Measurements from ENCODE around the gene PPP2R5C.

The PPP2R5C gene

DNA sequence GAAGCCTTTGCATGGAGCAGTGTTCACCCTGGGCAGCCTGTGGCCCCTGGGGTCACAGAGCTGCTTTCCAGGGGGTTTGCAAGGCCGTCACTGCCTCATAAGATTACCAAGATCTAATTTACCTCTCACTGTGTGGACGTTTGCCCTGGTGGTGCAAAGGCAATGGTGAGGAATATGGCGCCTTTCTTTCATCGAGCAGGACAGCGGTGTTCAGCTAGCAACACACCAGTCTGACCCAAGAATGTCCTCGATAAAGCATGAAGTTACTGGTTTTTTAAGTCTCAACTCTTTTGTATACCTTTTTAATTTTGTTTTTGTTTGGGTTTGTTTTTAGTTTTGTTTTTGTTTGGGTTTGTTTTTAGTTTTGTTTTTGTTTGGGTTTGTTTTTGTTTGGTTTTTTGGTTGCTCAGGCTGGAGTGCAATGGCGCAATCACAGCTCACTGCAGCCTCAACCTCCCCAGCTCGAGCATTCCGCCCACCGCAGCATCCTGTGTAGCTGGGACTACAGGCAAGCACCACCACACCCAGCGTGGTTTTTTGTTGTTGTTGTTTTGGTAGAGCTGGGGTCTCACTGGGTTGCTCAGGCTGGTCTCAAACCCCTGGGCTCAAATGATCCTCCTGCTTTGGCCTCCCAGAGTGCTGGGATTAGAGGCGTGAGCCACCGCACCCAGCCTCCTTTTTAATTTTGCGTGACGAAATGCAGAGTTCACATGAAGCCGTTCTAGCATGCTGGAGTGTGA lies 57.9 kb downstream of the PPP2R5C start:
- DNase-seq: peak; percentile 85

DNA sequence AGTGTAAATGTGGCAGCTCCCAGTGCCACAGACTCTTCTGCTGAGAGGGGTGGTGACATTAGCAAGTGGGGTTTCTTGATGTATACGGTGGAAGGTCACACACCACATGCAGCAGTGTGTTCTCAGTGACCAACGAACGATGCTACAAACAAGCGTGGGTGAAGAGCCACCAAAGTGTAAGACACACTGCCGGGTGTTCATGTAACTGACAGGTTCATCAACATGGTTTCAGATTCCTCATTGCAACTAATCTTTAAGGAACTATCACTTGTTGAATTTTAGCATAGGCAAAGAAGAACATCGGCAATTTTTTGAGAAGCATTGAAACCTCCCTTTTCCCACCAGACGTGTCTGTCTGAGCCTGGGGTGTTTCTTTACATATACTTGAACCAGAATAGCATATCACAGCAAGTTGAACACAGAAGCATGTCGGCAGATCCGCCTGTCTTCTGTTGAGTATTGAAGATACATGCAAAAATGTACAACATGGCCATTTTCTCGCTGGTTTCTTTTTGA lies 58.8 kb downstream of the PPP2R5C start:
- peak; percentile 59 for DNase-seq

DNA sequence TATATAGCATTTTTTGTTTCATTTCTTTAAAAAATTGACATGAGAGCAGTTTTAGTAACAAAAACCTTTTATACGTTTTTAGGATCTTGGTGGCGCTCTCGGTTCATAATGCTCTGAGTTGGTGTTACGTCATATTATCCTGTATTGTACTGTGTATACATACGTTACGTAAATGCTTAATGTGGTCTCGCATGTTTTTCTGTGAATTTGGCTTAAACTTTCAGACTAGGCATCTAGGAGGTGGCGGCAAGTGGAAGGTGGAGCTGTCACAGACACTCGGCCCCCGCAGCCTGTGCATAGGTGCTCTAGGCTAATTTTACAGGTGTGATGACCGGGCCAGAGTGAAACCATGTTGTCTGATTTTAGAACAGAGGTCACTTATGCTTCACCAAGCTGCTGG lies 60.0 kb downstream of the PPP2R5C start:
- DNase-seq: peak; percentile 71

DNA sequence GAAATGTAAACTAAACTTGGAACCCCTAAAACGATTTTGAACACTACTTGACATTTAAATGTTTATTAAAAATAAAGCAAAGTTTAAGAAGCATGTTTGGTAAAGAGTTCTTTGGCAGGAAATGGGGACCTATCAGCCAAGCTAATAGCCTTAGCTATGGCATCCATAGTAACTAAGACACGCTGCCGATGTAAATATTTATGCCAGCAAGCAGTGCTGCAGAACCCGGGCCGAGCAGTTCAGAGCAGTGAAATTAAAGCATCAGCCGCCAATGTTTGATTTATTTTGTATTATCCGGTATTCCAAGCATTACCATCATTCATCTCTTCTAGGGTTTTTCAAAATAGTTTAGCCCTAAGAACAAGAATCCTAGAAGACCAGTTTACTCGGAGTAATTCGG lies 61.6 kb downstream of the PPP2R5C start:
- DNase-seq: no peak

DNA sequence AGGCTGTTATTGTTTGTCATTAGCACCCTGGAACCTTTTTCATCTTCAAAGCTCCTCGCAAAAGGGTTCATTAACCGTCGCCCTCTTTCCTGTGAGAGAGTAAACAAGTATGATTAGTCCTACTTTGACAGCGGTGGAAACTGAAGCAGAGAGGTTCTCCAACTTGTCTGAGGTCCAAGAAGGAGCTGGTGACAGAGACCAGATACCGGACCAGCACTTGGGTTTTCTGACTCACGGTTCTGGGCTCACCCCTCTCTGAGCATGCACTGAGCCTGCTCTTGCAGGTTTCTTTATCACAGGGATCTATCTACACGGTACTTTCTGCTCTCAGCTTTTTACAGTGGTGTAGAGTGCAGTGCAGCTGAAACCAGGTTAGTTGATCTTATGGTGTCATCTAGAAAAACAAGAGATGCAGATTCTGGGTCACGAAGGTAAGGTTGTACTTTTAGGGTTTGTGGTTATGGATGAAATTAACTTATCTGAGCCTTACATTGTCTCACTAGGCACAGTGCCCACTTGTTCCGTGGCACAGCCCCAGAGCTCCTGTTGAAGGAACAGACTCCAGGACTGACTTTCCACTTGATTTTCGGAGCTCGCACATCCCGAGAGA lies 62.1 kb downstream of the PPP2R5C start:
- DNase-seq: peak; percentile 89

DNA sequence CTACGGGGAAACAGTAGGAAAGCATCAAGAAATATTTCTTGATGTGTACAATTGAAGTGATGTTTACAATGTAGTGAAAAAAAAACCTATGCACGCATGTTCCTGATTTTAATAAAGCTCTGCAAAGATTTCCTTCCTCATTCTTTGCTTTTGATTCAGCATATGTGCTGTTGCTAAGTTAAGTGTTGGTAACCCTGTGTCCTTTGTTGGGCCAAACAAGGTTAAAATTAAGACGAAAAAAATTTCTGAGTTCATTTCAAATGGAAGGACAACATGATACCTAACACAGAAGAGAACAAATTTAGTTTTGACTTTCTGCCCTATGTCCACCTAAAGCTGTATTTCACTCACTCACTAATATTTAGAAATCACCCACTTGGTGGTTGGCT lies 62.8 kb downstream of the PPP2R5C start:
- no peak for DNase-seq

DNA sequence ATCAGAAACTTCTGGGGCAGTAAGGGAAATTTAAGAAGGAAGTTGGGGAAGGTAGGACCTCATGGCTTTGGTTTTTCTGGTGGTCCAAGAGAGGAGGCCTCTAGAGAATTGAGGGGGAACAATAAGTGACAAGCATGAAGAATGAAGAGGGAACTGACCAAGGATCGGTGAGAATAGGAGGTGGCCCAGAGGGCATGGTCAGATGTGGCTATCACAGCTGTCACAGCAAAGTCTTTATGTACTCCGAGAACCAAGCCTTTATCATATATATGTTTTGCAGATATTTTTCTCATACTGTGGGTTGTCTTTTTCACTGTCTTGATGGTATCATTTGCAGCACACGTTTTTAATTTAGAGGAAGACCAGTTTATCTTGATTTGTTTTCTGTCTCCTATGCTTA lies 64.3 kb downstream of the PPP2R5C start:
- DNase-seq: no peak

DNA sequence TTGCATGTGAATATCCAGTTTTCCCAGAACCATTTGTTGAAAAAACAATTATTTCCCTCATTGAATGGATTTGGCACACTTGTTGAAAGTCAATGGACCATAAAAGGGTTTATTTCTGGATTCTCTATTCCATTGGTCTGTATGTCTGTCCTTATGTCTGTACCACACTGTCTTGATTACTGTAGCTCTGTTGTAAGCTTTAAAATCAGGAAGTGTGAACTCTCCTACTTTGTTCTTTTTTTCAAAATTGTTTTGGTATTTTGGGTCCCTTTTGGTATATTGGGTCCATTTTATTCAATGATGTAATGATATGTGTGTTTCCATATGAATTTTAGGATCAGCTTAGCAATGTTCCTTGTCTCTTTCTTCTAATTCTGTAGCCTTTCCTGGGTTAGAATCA lies 64.8 kb downstream of the PPP2R5C start:
- no peak for DNase-seq

DNA sequence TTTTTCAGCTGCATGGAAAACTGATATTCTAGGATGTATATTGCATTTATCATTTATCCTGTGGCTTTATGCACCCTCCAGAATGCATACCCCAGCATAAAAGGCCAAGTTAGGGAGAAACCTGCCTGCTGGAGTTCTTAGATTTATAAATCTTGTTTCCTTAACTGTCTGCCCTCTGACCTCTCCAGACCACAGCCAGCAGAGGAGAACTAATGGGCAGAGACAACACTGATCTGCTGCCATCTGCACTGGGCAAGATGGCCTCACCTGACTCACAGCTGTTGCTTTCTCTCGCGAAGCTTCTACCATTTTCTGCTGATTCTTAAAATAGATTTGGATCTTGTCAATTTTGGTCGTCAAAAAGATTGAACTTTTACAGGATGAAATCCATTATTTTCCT lies 65.8 kb downstream of the PPP2R5C start:
- no peak for DNase-seq

DNA sequence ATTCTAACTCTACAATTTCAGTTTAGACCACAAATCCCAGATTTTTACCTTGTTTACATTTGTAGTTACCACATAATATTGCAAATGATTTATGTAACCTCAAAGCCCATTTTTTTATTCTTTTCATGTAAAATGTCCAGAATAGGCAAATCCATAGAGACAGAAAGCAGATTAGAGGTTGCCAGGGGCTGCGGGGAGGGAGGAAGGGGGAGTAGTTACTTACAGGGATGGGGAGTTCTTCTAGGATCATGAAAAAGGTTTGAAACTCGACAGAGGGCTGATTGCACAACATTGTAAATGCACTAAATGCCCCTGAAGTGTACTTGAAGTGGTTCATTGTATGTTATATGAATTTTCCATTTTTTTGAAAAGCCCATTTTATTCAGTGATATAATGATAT lies 66.5 kb downstream of the PPP2R5C start:
- no peak for DNase-seq

DNA sequence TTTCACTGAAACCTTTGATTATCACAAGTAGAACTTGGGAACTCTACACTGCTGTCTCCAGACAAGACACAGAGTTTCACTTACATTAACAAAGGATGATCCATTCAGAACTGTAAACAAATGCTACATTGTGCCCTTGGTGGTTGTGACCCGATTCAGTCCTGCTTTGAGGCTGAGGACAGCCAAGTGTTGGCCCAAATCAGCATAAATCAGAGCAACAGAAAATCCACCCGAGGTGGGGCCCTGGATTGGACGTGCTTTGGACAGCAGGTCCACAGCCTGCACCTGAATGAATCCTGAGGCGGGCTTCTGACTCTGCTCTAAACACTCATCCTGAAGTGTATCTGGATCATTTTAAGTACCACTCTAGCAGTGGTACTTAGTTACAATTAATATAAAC lies 68.8 kb downstream of the PPP2R5C start:
- no peak for DNase-seq

DNA sequence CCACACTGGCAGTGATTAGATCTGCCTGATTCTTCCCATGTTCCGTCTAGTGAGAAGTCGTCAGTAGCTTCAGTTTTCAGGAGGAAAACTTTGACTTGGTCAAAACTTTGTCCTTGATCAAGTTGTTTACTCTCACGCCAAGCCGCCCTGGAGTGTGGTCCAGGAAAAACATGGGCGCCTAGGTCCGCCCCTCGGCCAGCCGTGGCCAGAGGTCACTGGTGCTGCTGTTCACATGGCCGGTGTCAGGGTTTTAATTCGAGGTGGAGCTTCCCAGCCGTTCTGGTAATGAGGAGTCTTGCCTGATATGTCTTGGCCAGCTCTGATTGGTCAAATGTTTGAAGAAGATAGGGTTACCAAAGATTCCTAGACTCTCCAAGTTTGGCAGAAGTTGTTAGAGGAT lies 71.5 kb downstream of the PPP2R5C start:
- DNase-seq: no peak

DNA sequence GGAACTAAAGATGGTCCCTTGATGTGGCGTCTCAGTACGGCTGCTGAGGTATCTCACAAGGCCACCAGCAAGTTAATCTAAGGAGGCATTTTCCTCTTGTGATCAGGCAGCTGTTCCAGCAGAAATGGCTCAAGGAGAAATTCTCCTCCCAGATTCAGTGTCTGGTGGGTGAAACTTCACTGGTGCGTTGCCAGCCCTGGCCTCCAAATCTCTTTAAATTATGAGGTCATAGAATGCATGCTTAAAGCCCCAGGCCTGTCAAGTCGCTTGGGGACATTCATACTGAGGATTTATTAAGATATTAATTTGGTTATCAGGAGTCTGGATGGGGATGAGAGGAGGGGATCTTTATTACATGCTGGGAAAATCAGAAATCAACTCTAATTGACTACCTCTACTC lies 72.9 kb downstream of the PPP2R5C start:
- DNase-seq: no peak

DNA sequence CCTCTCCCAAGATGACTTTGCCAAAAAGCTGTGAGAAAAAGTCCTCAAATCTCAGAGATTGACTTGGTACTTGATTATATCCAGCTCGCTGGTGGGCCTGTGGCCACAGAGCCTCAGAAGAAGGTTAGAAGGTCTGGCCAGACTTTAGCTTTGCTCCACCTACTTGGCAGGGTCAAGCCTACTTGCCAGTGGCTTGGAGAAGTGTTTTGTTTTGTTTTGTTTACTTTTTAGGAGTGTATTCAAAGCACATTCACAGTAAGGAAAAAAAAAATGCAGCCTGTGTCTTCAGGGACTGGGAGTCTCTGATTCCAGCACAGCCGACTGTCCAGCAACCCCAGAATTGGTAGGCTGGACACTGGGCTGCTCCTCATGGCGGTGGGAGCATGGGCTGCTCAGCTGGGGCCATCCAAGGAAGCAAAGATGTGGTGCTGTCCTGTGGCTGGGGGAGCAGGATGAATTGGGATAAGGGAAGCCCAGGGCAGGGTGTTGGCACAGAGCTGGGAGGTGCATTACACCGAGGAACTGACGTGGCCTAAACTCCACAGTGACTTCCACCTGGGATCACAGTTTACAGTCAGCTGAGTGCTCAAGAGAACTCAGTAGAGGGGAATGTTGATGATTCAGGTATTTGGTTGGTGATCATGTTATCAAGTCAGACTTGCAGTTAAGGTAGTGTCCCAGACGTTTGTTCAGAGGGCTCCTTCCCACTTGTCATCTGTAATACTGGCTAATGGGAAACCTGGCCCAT lies 73.5 kb downstream of the PPP2R5C start:
- no peak for DNase-seq

DNA sequence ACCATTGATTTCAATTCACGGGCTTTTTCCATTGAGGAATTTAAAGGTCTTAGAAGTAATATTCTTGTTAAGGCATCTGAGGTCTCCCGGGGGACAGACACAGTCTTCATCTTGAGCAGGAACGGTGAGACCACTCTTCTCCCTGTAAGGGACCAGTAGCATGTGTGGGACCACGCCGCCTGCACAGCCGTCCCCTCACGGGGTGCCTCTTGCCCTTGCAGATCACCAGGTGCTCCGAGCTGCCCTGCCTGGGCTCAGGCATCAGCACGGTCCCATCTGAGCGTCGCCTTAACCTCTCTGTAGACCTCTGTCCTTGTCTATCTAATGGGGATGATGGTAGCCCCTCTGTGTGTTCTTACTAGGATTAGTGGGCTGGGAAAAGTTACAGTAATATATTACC lies 74.1 kb downstream of the PPP2R5C start:
- no peak for DNase-seq

DNA sequence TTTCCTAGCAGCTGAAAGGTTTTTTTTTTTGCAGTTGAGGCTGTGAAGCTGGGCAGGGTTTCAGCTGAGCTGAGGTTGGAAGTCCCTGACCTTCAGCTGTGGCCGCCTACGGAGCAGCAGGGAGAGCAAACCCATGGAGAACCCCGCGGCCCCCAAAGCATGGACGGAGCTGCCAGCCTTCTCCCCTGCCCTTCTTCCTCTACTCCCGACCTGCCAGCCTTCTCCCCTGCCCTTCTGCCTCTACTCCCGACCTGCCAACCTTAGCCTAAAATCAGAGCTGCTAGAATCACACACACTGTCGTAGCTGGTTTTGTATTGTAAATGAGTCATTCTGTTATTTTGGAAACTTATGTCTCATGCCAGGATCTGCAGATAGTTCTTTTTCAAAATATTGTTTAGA lies 74.6 kb downstream of the PPP2R5C start:
- no peak for DNase-seq

DNA sequence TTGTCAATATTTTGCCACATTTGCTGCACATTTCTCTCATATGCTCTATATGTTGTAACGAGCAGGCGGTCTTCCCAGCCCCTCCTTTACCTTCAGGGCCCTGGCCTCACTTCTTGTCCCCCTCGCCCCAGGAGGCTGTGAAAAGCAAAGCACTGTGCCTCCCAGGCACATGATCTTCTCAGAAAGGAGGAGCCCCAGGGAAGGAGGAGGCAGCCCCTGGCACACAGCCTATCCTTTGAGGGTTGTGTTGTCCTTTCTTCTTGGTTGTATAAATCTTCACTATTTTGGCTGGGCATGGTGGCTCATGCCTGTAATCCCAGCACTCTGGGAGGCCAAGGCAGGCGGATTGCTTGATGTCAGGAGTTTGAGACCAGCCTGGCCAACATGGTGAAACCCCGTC lies 77.0 kb downstream of the PPP2R5C start:
- DNase-seq: no peak

DNA sequence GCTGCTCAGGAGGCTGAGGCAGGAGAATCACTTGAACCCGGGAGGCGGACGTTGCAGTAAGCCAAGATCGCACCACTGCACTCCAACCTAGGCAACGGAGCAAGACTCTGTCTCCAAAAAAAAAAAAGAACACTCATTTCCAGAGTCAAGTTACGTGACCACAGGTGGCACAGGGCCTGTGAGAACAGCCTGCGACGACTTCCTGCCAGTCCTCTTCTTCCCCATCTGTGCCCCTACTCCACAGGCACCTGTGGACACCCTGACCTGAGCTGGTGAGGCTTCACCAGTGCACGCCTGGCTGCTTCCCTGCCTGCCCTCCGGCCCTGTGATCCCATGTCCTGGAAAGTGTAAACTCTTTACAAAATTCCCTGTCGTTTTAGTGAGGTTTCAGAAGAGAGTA lies 77.7 kb downstream of the PPP2R5C start:
- DNase-seq: peak; percentile 74

DNA sequence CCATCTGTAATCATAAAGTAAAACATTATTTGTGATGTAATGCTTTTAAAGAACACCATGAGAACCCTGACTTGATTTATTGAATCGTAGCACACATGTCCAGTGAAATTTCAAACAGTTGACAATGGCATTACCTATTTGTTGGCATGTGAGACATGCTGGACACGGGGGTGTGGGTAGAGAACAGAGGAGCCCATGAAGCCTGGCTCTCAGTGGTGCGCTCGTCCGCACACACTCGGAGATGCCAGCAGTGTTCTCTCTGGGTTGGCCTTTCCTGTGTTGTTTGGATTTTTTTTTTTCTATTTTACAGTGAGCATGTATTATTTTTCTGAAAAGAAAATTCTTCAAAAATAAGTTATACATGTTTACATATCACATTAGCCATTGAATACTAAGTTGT lies 78.2 kb downstream of the PPP2R5C start:
- DNase-seq: no peak

DNA sequence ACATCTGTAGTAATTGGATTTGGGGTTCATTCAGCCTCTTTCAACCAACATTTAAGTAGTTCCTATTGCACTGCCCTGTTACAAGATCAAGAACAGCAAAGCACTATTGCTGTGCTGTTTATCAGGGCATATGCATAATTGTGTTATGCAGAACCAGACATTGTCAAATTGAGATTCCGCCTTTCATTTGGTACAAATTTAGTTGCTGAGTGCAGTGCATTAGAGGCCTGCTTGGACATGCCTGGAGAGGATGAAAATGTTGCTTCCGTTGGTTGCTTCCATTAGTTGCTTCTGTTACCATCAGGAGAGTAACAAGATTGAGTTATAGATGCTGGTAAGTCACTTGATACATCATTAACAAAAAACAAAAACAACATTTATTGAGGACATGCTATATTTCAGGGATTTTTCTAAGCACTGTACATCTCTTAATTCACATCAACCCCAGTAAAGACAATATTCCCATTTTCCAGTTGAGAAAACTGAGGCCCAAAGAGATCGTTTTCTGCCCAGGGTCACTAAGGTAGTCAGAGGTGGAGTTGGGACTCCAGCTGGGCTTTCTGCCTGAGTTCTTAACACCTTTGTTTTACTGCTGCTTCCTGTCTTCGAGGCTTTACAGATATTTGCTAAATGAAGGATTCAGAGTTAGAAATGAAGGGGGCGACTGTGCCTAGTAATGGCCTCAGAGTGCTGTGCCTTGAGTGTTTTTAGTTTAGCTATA lies 79.3 kb downstream of the PPP2R5C start:
- no peak for DNase-seq

DNA sequence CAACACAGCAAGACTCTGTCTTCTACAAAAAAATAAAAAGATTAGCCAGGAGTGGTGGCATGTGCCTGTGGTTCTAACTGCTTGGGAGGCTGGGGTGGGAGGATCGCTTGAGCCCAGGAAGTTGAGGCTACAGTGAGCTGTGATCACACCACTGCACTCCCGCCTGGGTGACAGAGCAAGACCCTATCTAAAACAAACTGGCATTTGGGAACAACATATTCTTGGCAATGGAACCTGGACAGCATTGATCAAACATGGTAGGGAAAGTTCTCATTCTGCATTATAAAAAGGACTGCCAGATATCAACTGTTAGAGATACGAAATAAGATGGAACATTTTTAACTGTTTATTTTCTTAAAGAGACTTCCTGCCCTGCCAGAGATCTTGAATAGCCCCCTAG lies 81.5 kb downstream of the PPP2R5C start:
- DNase-seq: no peak

DNA sequence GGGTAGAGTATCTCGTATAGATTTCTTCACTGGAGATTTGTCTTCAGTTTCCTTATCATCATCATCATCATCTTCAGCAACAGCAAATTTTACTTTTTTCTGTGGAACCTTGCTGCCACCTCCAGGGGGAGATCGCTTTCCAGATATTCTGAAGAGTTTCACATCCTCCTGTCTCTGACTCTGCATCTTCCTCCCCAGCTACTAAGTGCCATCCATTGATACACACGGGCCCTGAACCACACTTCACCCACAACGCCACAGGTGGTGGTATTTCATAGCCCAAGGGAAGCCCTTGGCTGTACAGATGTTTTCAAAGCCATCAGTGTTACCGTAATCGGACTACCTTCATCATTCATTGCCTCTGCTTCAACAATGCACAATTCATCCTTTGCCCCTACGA lies 82.2 kb downstream of the PPP2R5C start:
- DNase-seq: peak; percentile 81

DNA sequence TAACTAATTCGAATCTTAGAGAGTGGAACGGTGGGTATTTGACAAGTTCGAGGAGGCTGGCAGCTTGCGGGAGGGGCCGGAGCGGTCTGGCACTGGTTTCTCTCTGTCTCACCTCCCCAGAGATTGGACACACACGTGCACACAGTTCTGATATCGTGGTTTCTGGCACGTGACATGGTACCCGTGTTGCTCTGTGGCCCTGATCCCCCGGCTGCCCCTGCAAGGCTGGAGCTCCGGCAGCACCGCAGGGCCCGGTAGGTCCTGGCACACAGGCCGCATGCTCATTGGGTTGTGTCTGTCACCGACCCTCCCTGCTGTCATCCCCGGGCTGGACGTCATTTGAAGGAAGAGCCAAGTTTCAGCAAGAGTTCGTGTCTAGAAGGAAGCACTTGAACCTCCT lies 82.7 kb downstream of the PPP2R5C start:
- no peak for DNase-seq
